Ovary (tissue), 3 donors: Measurements from ENCODE around the gene PLA2G12A.

ENCODE experiments used
- EP300 ChIP-seq: sonication (generic); formaldehyde crosslinking; IDR thresholded peaks from one replicate; pipeline ENCODE4 v1.6.1; 2017; ENCODE audit warnings: antibody characterized with exemption
- POLR2A ChIP-seq: fragments of 450-650 bp; IDR thresholded peaks from one replicate; pipeline ENCODE4 v1.6.1; 2017; ENCODE audit warnings: antibody characterized with exemption, mild to moderate bottlenecking, moderate library complexity
- TF ChIP-seq, protein P1 (sequence below), 3 donors: fragments of 450-650 bp in 2 of 3; fragments of 200-600 bp in 1 of 3; IDR thresholded peaks; one replicate each; pipeline versions ENCODE4 v1.5.1 to v1.8.0; 2016 to 2022; ENCODE audit warnings: antibody characterized with exemption in 3 of 3, mild to moderate bottlenecking in 1 of 3
- donor health status: DM: no; HTN: no; CAD: no.

- TF ChIP-seq, protein P1, sequence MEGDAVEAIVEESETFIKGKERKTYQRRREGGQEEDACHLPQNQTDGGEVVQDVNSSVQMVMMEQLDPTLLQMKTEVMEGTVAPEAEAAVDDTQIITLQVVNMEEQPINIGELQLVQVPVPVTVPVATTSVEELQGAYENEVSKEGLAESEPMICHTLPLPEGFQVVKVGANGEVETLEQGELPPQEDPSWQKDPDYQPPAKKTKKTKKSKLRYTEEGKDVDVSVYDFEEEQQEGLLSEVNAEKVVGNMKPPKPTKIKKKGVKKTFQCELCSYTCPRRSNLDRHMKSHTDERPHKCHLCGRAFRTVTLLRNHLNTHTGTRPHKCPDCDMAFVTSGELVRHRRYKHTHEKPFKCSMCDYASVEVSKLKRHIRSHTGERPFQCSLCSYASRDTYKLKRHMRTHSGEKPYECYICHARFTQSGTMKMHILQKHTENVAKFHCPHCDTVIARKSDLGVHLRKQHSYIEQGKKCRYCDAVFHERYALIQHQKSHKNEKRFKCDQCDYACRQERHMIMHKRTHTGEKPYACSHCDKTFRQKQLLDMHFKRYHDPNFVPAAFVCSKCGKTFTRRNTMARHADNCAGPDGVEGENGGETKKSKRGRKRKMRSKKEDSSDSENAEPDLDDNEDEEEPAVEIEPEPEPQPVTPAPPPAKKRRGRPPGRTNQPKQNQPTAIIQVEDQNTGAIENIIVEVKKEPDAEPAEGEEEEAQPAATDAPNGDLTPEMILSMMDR (IDR thresholded peaks at IDR 0.05), result no peak
- TF ChIP-seq POLR2A, result no peak
- TF ChIP-seq EP300, result no peak
Measured at GRCh38 chr4:109699553-109700225, 30.2 kb downstream of the PLA2G12A start.
